ENCODE measurements around the gene UBASH3A. TPM values are rescaled to one million over a fixed set of nuclear protein-coding genes. Genes with fewer than 3 reads are reported as not detected.
A peak's percentile ranks its signal among the peaks of the same experiment; 100 is the strongest.

Gene UBASH3A
- total and polyA plus RNA-seq, 4 donors, result 0.58 to 0.88 (median 0.67) TPM

DNA sequence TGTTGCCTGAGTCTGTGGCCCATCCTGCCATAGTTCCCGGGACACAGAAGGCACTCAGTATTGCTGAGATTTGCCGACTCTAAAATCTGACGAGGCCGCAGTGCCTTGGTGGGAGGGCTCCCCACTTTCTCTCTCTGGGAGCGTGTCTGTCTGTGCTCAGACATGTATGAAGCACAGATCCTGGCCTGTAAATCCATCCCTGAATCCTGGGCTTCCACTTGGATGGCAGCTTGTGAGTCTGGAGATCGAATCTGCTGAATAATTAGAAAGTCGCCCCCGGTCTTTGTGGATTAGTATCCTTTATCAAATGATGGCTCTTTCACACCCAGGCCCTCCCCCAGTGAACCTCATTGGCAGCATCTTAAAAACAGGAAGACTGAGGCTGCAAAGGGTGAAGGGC lies 10.4 kb downstream of the UBASH3A start:
- peaks cover 0 to 2% (median 0%) of the 10 kb centered on the region in 3 donors for H3K27me3 ChIP-seq (ENCODE audit: control insufficient read depth in 3 of 3, insufficient read depth in 3 of 3, low read length in 2 of 3)
- H3K9me3 ChIP-seq (ENCODE audit: control insufficient read depth in 4 of 4, insufficient read depth in 3 of 4, low read length in 3 of 4), result peaks cover 0 to 4% (median 0%) of the 10 kb centered on the region in 4 donors
- 93 to 94% methylated on average over 8 of the region's 8 CpGs for WGBS, 2 donors
- no peak overlapping the region for H3K4me3 ChIP-seq
- TF ChIP-seq CTCF (IDR thresholded peaks at IDR 0.05; ENCODE audit: control extremely low read depth, extremely low read depth), result no peak
- H3K27ac ChIP-seq (ENCODE audit: low read depth in 1 of 2, low read length in 1 of 2), result no peak overlapping the region
- DNase-seq, result no peak
- ATAC-seq (ENCODE audit: insufficient read depth, low FRiP score), result no peak
- peaks cover 0 to 8% (median 0%) of the 10 kb centered on the region in 5 donors for H3K4me1 ChIP-seq (ENCODE audit: control insufficient read depth in 5 of 5, insufficient read depth in 5 of 5, low read length in 5 of 5)
- H3K36me3 ChIP-seq (ENCODE audit: control insufficient read depth in 4 of 4, insufficient read depth in 4 of 4, low read length in 4 of 4), result no peaks in the 10 kb centered on the region
- H3K9ac ChIP-seq (ENCODE audit: insufficient read depth in 1 of 2, low read length in 2 of 2), result no peak overlapping the region

- no peak for DNase-seq
- H3K9ac ChIP-seq (ENCODE audit: insufficient read depth in 1 of 2, low read length in 2 of 2), result no peak overlapping the region
- no peak for ATAC-seq (ENCODE audit: insufficient read depth, low FRiP score)
- WGBS, 2 donors, result 94 to 95% methylated on average over 8 of the region's 8 CpGs
- H3K9me3 ChIP-seq (ENCODE audit: control insufficient read depth in 4 of 4, insufficient read depth in 3 of 4, low read length in 3 of 4), result peaks cover 0 to 4% (median 0%) of the 10 kb centered on the region in 4 donors
- TF ChIP-seq CTCF (IDR thresholded peaks at IDR 0.05; ENCODE audit: control extremely low read depth, extremely low read depth), result no peak
- peaks cover 0 to 2% (median 0%) of the 10 kb centered on the region in 3 donors for H3K27me3 ChIP-seq (ENCODE audit: control insufficient read depth in 3 of 3, insufficient read depth in 3 of 3, low read length in 2 of 3)
- H3K4me3 ChIP-seq, result no peak overlapping the region
- H3K4me1 ChIP-seq (ENCODE audit: control insufficient read depth in 5 of 5, insufficient read depth in 5 of 5, low read length in 5 of 5), result peaks cover 0 to 8% (median 0%) of the 10 kb centered on the region in 5 donors
- peak overlapping the region in 1 of 2 donors; percentile 4 for H3K27ac ChIP-seq (ENCODE audit: low read depth in 1 of 2, low read length in 1 of 2)
- H3K36me3 ChIP-seq (ENCODE audit: control insufficient read depth in 4 of 4, insufficient read depth in 4 of 4, low read length in 4 of 4), result no peaks in the 10 kb centered on the region
These were observed 10.8 kb downstream of the UBASH3A start for GRCh38 chr21:42414553-42414927.

GRCh38 chr21:42414928-42415769 lies 11.4 kb downstream of the UBASH3A start:
- Histone ChIP-seq H3K4me1 (ENCODE audit: control insufficient read depth in 5 of 5, insufficient read depth in 5 of 5, low read length in 5 of 5) (peaks cover 0 to 8% (median 0%) of the 10 kb centered on the region in 5 donors), H3K27me3 (ENCODE audit: control insufficient read depth in 3 of 3, insufficient read depth in 3 of 3, low read length in 2 of 3) (peaks cover 0 to 2% (median 0%) of the 10 kb centered on the region in 3 donors), H3K27ac (ENCODE audit: low read depth in 1 of 2, low read length in 1 of 2) (peak overlapping the region in 1 of 2 donors; percentile 11), H3K4me3 (no peak overlapping the region), H3K9ac (ENCODE audit: insufficient read depth in 1 of 2, low read length in 2 of 2) (no peak overlapping the region), H3K36me3 (ENCODE audit: control insufficient read depth in 4 of 4, insufficient read depth in 4 of 4, low read length in 4 of 4) (no peaks in the 10 kb centered on the region), H3K9me3 (ENCODE audit: control insufficient read depth in 4 of 4, insufficient read depth in 3 of 4, low read length in 3 of 4) (peaks cover 0 to 4% (median 0%) of the 10 kb centered on the region in 4 donors)
- DNase-seq (no peak), ATAC-seq (ENCODE audit: insufficient read depth, low FRiP score) (no peak)
- WGBS, 2 donors, result 62 to 70% methylated on average over 27 of the region's 27 CpGs
- TF ChIP-seq CTCF (IDR thresholded peaks at IDR 0.05; ENCODE audit: control extremely low read depth, extremely low read depth), result no peak
